Activated CD4-positive, alpha-beta T cell treated with anti-CD3 and anti-CD28 coated beads for 1 hour (primary cell): Measurements from ENCODE around the gene ZEB1.

Source experiments
- DNase-seq: peaks from one replicate; pipeline ENCODE4 v3.0.0-alpha.2; 2020

ZEB1 gene

GRCh38 chr10:31318854-31319601, at the start of gene ZEB1:
Gene ZEB1, plus strand, starts transcription at chr10:31319216. Its CDS starts 19 bp downstream, at chr10:31319235.
- peak; percentile 85 for DNase-seq

- DNase-seq: no peak
Observed at GRCh38 chr10:31270954-31271353, 48.1 kb upstream of the ZEB1 start.

GRCh38 chr10:31272841-31273240, 46.2 kb upstream of the ZEB1 start:
- no peak for DNase-seq

GRCh38 chr10:31273789-31274188, 45.2 kb upstream of the ZEB1 start:
- DNase-seq: no peak

GRCh38 chr10:31274310-31274709, 44.7 kb upstream of the ZEB1 start:
- no peak for DNase-seq

GRCh38 chr10:31278279-31278941, 40.6 kb upstream of the ZEB1 start:
- no peak for DNase-seq

GRCh38 chr10:31280972-31281371, 38.0 kb upstream of the ZEB1 start:
- DNase-seq: no peak

GRCh38 chr10:31288001-31288400, 31.0 kb upstream of the ZEB1 start:
- DNase-seq: no peak

- no peak for DNase-seq
Observed at GRCh38 chr10:31288962-31289361, 30.1 kb upstream of the ZEB1 start.

- DNase-seq: no peak
Observed at GRCh38 chr10:31290386-31290785, 28.6 kb upstream of the ZEB1 start.

GRCh38 chr10:31291123-31291522, 27.9 kb upstream of the ZEB1 start:
- DNase-seq: no peak

- no peak for DNase-seq
Observed at GRCh38 chr10:31294558-31294957, 24.5 kb upstream of the ZEB1 start.

GRCh38 chr10:31296754-31297153, 22.3 kb upstream of the ZEB1 start:
- DNase-seq: no peak

- DNase-seq: no peak
Observed at GRCh38 chr10:31299119-31299518, 19.9 kb upstream of the ZEB1 start.

- DNase-seq: no peak
Observed at GRCh38 chr10:31303212-31303611, 15.8 kb upstream of the ZEB1 start.

GRCh38 chr10:31304291-31304970, 14.6 kb upstream of the ZEB1 start:
- no peak for DNase-seq

- no peak for DNase-seq
Observed at GRCh38 chr10:31313396-31313795, 5.6 kb upstream of the ZEB1 start.

- no peak for DNase-seq
Observed at GRCh38 chr10:31314256-31315150, 4.5 kb upstream of the ZEB1 start.

GRCh38 chr10:31315453-31315852, 3.6 kb upstream of the ZEB1 start:
- no peak for DNase-seq

GRCh38 chr10:31317171-31317570, 1.8 kb upstream of the ZEB1 start:
- no peak for DNase-seq

GRCh38 chr10:31317652-31318381, 1.2 kb upstream of the ZEB1 start:
- no peak for DNase-seq

GRCh38 chr10:31318382-31318853, 598 bp upstream of the ZEB1 start:
- DNase-seq: peak; percentile 61
